HG03442 (cell line): Measurements from ENCODE around the gene TEN1.
"Not testable (repeated sequence)": the region's sequence is repeated elsewhere in the genome, so short reads cannot be mapped to it uniquely, and the experiment has no call there.

Experiments used
- ATAC-seq: cut with Tn5 transposase; IDR thresholded peaks from one replicate; pipeline ENCODE4 v1.9.1; 2021; ENCODE audit warnings: mild to moderate bottlenecking, moderate library complexity; ENCODE audit not compliant: unreplicated experiment

The TEN1 gene

DNA sequence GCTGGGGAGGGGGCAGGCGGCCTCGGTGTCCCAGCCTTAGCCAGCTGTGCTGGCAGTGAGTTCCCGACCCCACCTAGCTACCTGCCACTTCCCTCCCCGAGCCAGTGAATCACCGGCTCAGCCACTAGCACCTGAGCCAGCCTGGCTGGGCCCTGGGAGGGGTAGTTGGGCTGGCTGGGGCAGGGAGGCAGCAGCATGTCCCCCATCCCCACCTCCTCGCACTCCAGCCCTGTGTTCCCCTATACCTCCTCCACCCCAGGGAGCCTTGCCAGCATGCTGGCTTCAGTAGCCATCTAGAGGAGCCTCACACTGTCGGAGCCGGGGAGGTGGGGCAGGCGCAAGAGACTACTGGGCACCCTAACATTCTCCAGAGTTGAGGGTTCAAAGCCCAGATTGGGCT is 45.3 kb downstream of the TEN1 start:
- no peak for ATAC-seq

DNA sequence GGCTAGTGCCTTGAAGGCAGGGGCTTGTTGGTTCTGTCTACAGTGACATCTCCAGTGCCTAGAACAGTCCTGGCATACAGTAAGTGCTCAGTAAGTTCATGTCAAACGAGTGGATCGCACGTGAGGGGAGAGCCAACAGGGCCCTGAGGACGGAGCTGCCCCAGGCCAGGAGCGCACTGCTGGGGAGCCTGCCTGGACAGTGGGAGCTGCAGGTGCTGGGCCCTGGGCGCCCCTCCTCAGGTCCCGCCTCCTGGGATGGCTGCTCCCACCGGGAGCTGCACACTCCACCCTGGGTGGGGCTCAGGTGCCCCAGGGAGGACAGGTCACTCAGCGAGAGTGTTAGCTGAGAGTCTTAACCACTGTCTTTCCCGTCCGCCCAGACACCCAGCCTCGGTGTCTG is 46.3 kb downstream of the TEN1 start:
- no peak for ATAC-seq

DNA sequence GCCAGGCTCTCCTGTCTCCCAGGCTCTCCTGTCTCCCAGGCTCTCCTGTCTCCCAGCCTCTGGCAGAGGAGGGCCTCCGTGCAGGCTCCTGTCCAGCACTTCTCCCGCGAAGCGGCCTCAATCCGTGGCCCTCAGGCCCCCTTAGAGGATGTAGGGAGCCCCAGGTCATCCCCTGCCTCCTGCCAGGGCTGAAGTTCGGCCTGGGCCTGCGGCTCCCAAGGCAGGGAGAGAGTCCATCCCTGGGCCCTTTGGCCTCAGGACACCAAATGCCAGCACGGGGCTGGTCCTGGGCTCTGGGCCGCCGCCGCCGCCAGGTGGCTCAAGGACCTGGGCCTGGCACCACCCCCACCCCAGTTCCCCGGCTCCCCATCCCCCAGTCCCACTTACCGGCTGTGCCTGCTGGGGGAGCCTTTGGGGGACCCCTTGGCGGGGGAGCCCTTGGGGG is 47.7 kb downstream of the TEN1 start:
- ATAC-seq, result no peak

GRCh38 chr17:76027159-76027839 is 48.3 kb downstream of the TEN1 start, which contains the start of gene EVPL:
Gene EVPL, minus strand, starts transcription at chr17:76027306. Its CDS starts 108 bp downstream, at chr17:76027198.
- no peak for ATAC-seq

DNA sequence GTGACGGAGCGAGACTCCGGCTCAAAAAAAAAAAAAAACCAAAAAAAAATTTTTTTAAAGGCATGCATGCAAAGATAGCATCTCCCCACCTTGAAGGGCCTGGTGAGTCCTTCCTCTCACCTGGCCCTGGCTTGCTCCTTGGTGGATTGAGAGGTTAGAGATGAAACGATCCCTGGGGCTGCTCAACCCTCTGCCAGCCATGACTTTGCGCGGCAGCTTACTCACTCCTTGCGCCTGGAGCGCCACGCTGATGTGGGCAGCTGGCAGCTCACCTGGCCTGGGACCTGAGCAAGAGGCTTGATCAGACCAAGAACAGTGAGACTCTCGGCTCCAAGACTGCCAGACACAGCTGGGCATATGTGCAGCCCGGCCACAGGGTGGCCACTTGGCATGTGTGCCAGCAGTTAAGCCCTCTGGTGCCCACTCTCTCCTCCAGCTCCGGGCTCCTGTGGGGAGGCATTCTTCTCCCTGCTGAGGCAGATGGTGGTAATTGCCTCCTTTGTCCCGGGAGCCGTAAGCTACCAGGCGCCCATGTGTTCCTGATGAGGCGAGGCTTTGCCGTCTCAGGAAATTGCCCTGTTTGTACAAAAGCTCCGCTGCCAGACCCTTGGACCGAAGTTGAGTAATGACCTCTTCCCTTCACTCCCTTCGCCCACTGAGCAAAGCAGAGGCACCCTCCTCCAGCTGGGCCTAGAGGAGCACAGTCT is 53.2 kb downstream of the TEN1 start:
- no peak for ATAC-seq

DNA sequence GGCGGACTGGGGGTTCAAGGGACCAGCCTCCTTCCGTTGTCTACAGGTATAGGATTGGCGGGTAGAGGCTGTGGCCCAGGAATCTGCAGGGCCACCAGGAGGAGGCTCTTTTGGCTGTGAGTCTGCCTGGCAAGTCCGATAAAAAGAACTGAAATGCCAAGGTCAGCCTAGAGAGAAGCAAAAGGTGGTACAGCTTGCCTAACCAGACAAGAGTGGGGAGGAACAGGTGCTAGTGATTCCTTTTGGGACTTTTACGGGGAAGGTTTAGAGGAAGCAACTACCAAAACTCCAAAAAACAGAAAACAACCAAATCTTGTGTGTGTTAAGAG is 53.7 kb downstream of the TEN1 start:
- ATAC-seq, result no peak

DNA sequence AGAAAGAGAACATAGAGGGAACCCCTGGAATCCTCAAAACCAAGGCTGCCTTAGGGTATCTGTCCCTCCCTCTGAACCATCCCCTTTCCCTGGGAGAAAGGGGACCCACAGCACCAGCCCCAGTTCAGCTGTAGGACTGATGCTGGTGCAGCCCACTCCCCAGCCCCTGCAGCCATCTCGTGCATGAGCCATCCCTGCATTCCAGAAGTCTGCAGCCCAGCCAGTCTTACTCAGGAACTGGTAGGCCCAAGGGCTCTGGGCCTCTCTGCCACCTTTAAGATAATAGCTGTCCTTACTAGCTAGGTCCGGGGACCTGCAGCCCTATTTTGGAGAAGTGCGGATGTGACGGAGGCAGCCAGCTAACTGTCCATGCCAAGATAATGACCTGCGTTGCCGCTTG is 54.1 kb downstream of the TEN1 start:
- no peak for ATAC-seq

DNA sequence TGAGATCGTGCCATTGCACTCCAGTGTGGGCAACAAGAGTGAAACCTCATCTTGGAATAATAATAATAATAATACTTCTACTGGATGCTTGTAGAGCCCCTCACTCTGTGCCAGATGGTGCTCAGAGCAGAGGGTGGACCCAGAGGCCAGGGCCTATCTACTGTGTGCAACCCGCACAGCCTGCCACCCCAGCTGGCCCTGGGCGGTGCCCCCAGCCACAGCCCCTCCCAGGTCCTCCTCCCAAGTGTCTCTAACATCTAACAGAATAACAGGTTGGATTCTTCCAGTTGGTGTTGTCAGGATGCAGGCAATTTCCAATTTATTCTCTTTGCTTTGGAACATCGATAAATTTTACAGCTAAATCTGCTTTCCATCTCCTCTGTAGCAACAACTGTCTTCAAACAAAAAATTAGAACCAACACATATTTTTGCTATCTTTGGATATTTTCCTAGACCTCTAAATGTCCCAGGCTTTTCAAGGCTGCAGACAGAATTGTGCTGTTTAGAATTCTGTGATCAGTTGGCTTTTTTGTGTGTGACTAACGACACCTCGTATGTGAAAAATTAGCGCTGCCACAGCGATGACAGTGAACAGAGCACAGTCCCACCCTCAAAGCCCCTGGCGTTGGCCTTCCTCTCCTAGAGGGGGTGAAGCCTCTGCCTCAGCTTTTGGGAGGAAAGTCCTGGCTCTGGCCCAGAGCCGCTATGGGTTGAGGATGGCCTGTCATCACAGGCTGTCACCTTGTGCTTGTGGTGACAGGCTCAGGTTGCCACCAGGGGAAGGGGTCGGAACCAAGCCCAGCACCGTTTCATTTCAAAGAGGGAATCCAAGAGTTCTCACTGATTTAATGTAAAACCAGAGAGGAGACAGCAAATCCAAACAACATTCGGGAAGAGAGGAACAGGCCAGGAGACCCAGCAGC is 55.6 kb downstream of the TEN1 start:
- no peak for ATAC-seq

GRCh38 chr17:76036497-76037261 is 57.6 kb downstream of the TEN1 start:
- ATAC-seq, result no peak

DNA sequence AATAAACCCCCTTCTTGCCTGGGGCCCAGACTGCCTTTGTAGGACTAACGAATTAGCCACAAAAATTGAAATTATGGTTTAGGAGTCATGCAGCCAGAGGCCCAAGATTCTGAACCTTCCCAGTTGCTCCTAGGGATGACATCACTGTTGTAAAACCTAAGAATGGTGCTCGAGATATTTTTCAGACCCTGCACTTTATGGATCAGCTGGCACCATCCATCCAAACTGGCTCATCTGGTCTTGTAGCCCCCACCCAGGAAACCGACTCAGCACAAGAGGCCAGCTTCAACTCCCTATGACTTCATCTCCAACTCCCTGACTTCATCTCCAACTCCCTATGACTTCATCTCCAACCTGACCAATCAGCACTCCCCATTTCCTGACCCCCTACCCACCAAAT is 59.0 kb downstream of the TEN1 start:
- no peak for ATAC-seq

DNA sequence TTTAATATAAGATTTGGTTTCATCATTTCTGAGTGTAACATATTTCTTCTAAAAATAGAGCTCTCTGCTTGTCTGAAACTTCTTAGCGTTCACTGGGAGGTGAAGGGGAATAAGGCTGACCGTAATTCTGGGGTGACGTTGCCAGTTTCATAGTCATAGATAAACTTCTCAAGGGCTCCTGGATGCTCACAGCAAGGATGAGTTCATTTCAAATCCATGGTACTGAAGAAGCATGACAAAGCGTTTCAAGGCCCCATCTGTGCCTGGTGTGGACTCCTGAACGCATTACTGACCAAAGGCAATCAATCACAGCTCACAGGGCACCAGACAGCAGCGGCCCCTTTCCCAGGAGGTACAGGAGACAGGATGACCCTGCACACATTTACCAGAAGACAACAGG is 60.1 kb downstream of the TEN1 start:
- ATAC-seq, result no peak

DNA sequence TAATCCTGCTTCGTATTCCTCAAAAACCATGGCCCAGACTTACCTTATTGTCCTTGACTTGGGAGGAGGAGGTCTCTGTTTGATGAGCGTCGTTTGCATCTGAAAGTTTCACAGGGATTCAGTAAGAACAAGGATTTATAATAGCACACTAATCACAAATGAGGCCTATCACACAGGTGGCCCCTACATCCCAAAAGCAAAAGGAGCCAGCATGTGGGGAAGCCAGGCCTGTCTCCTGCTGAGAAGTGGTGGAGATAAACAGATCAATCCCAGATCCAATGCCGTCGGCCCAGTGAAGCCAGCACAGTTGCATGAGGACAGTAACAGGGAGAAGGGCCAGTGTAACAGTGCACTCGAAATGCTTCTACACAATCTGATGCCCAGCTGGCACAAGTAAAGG is 61.3 kb downstream of the TEN1 start:
- ATAC-seq, result no peak

- not testable (repeated sequence) for ATAC-seq
Observed at GRCh38 chr17:76042868-76043267, 63.8 kb downstream of the TEN1 start.

- not testable (repeated sequence) for ATAC-seq
Observed at GRCh38 chr17:76044475-76045007, 65.5 kb downstream of the TEN1 start.

- no peak for ATAC-seq
Observed at GRCh38 chr17:76046064-76046463, 67.0 kb downstream of the TEN1 start.

- ATAC-seq, result no peak
Observed at GRCh38 chr17:76048025-76048605, 69.1 kb downstream of the TEN1 start.

- no peak for ATAC-seq
Observed at GRCh38 chr17:76048711-76049110, 69.7 kb downstream of the TEN1 start.

GRCh38 chr17:76049239-76049638 is 70.2 kb downstream of the TEN1 start:
- no peak for ATAC-seq

GRCh38 chr17:76049836-76050537 is 70.9 kb downstream of the TEN1 start:
- no peak for ATAC-seq
